Fibroblast of lung (primary cell): ENCODE measurements around the gene TRIL. TPM values are rescaled to one million over a fixed set of nuclear protein-coding genes. Genes with fewer than 3 reads are reported as not detected.

ENCODE experiments used
- DNase-seq, 2 donors: peaks; one replicate each; pipeline versions ENCODE4 v3.0.0 to v3.0.0-alpha.2; 2010; ENCODE audit warnings: low read depth in 2 of 2
- H2AFZ ChIP-seq: 2 replicates; pipeline ENCODE4 v1.5.1; 2012; ENCODE audit warnings: low read length, control low read depth, inconsistent platforms
- H3K27ac ChIP-seq: 2 replicates; pipeline ENCODE4 v1.5.1; 2011; ENCODE audit warnings: low read length, control low read depth; ENCODE audit not compliant: insufficient read depth
- H3K27me3 ChIP-seq: 2 replicates; pipeline ENCODE4 v1.5.1; 2011; ENCODE audit warnings: mild to moderate bottlenecking, low read length; ENCODE audit not compliant: control insufficient read depth, insufficient read depth
- H3K36me3 ChIP-seq: 2 replicates; pipeline ENCODE4 v1.5.1; 2011; ENCODE audit warnings: low read length; ENCODE audit not compliant: control insufficient read depth, insufficient read depth
- H3K4me1 ChIP-seq: 2 replicates; pipeline ENCODE4 v1.5.1; 2011; ENCODE audit warnings: low read length; ENCODE audit not compliant: control insufficient read depth, insufficient read depth; ENCODE audit errors: extremely low read depth
- H3K4me2 ChIP-seq: 2 replicates; pipeline ENCODE4 v1.5.1; 2011; ENCODE audit warnings: low read length, control low read depth; ENCODE audit not compliant: insufficient read depth; ENCODE audit errors: extremely low read depth
- H3K4me3 ChIP-seq, 4 experiments: fragments of 200-600 bp in 1 of 4; sonication (generic) in 1 of 4; replicated peaks in 1 of 4; 2 replicates each; pipeline ENCODE4 v1.5.1; 2011 to 2016; ENCODE audit warnings: low read length in 4 of 4, low read depth in 3 of 4, mild to moderate bottlenecking in 3 of 4, control low read depth in 2 of 4, inconsistent platforms in 1 of 4, mixed read lengths in 1 of 4; ENCODE audit not compliant: insufficient read depth in 1 of 4; ENCODE audit errors: control extremely low read depth in 1 of 4
- H3K79me2 ChIP-seq: 2 replicates; pipeline ENCODE4 v1.5.1; 2012; ENCODE audit warnings: mild to moderate bottlenecking, low read length, inconsistent platforms; ENCODE audit not compliant: control insufficient read depth, insufficient read depth
- H3K9ac ChIP-seq: 2 replicates; pipeline ENCODE4 v1.5.1; 2011; ENCODE audit warnings: mild to moderate bottlenecking, low read length, control low read depth; ENCODE audit not compliant: insufficient read depth
- H3K9me3 ChIP-seq: 2 replicates; pipeline ENCODE4 v1.5.1; 2012; ENCODE audit warnings: low read depth, low read length; ENCODE audit not compliant: control insufficient read depth, insufficient read depth
- H4K20me1 ChIP-seq: 2 replicates; pipeline ENCODE4 v1.5.1; 2011; ENCODE audit warnings: low read length; ENCODE audit not compliant: control insufficient read depth, insufficient read depth; ENCODE audit errors: extremely low read depth
- CTCF ChIP-seq, 2 donors: IDR thresholded peaks in 1 of 2; conservative IDR thresholded peaks in 1 of 2; 1 replicate in 1 of 2; 2 replicates in 1 of 2; pipeline ENCODE4 v1.5.1; 2011 to 2012; ENCODE audit warnings: low read length in 2 of 2, control low read depth in 1 of 2, inconsistent platforms in 1 of 2, low read depth in 1 of 2, mild to moderate bottlenecking in 1 of 2
- EZH2 ChIP-seq: IDR thresholded peaks from 2 replicates; pipeline ENCODE4 v1.5.1; 2012; ENCODE audit warnings: low read length, control low read depth, mild to moderate bottlenecking; ENCODE audit errors: missing control alignments
- polyA plus RNA-seq, 2 donors: library from polyadenylated mRNA; depleted of rRNA in 1 of 2; stranded (reverse) in 1 of 2; unstranded in 1 of 2; fragments of >200 nt; gene quantifications; 2 replicates each; pipeline ENCODE4 v1.2.1, GENCODE V29; 2011 to 2012; ENCODE audit warnings: missing spikeins in 1 of 2
- total RNA-seq: library from RNA; depleted of rRNA; stranded (reverse); fragments of >200 nt; gene quantifications from 2 replicates; pipeline ENCODE4 v1.2.1, GENCODE V29; 2014

Gene TRIL
- total and polyA plus RNA-seq, 2 donors (not counting 1 experiment from before 2014, with no cell fraction given): 0.10 to 0.17 TPM

DNA sequence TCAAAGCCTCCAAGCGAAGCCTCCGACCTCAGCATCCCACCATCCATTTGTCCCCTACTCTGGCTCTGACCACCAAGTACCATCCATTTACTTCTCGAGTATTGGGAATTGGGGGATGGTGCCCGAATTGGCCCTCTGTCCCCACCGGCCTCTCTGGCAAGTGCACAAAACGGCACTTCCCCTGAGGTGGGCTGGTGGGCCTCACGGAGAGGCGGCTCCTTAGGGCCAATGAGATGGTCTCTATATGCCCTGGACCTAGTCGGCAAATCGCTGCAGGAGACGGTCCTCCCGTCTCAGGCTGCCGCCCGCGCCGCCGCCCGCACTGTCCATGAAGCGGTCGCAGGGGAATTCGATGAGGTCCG is 2.8 kb downstream of the TRIL start:
- H3K4me3 ChIP-seq: no peak overlapping the region
- no peak overlapping the region for H3K4me2 ChIP-seq
- peaks cover 5% of the 10 kb centered on the region for H3K4me1 ChIP-seq
- peaks cover 43% of the 10 kb centered on the region for H3K27me3 ChIP-seq
- no peaks in the 10 kb centered on the region for H3K79me2 ChIP-seq
- H4K20me1 ChIP-seq: peaks cover 2% of the 10 kb centered on the region
- no peak overlapping the region for H2AFZ ChIP-seq
- DNase-seq: no peak
- no peak for TF ChIP-seq CTCF (conservative IDR thresholded peaks at IDR 0.05 in 1 of 2, IDR thresholded peaks at IDR 0.05 in 1 of 2; ENCODE audit: low read depth in 1 of 2, low read length in 2 of 2)
- TF ChIP-seq EZH2: no peak
- H3K27ac ChIP-seq: no peak overlapping the region
- H3K36me3 ChIP-seq: no peaks in the 10 kb centered on the region
- no peak overlapping the region for H3K9ac ChIP-seq
- no peaks in the 10 kb centered on the region for H3K9me3 ChIP-seq

DNA sequence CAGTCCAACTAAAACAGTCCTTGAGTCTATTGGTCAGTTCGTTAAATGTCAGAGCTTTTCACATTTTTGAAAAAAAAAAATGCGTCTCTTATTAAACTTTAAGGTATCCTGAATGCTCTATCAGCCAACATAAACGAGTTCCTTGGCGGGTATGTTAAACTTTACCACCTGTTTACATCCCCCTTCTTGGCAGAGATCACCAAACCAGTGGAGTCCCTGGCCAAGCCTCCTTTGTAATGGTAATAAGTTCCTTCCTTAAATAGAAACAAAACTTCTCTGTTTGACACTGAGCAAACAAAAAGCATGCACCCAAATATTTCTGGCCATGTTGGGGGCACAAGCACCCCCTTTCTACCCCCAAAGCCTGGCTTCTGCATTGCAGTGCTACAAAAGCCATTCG is 3.2 kb downstream of the TRIL start:
- peak in 1 of 2 donors; percentile 17 for DNase-seq
- peaks cover 5% of the 10 kb centered on the region for H3K4me1 ChIP-seq
- H3K36me3 ChIP-seq: no peaks in the 10 kb centered on the region
- H3K9ac ChIP-seq: no peak overlapping the region
- no peak overlapping the region for H2AFZ ChIP-seq
- H3K9me3 ChIP-seq: no peaks in the 10 kb centered on the region
- H3K4me3 ChIP-seq: no peak overlapping the region
- peaks cover 2% of the 10 kb centered on the region for H4K20me1 ChIP-seq
- peaks cover 43% of the 10 kb centered on the region for H3K27me3 ChIP-seq
- TF ChIP-seq CTCF (conservative IDR thresholded peaks at IDR 0.05 in 1 of 2, IDR thresholded peaks at IDR 0.05 in 1 of 2; ENCODE audit: low read depth in 1 of 2, low read length in 2 of 2) (no peak), EZH2 (no peak)
- no peak overlapping the region for H3K4me2 ChIP-seq
- H3K79me2 ChIP-seq: no peaks in the 10 kb centered on the region
- H3K27ac ChIP-seq: no peak overlapping the region

DNA sequence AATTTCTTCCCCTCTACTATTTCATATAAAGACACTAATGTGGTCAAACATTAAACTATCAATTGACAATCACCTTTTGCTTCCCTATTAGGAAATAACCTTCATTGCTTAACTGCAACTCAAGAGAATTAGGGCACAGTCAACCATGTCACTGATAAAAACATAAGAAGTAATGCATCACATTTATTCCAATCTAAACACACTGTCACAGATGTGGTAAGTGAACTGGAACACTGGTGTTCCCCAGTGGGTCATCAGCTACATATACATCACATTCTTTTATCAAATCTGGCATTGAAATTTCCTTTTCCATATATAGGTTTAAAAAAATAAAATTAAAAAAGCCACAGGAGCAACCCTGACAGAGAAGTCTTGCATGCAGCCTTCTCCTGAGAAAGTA is 3.7 kb downstream of the TRIL start:
- Histone ChIP-seq H4K20me1 (peaks cover 2% of the 10 kb centered on the region), H3K4me1 (peaks cover 5% of the 10 kb centered on the region), H3K4me3 (no peak overlapping the region), H3K36me3 (no peaks in the 10 kb centered on the region), H3K4me2 (no peak overlapping the region), H3K9me3 (no peaks in the 10 kb centered on the region), H3K9ac (no peak overlapping the region), H3K27ac (no peak overlapping the region), H2AFZ (no peak overlapping the region), H3K27me3 (peaks cover 40% of the 10 kb centered on the region), H3K79me2 (no peaks in the 10 kb centered on the region)
- TF ChIP-seq EZH2 (no peak), CTCF (conservative IDR thresholded peaks at IDR 0.05 in 1 of 2, IDR thresholded peaks at IDR 0.05 in 1 of 2; ENCODE audit: low read depth in 1 of 2, low read length in 2 of 2) (no peak)
- DNase-seq: peak in 1 of 2 donors; percentile 40
